NCI-H510A treated with DMSO at 0.1 percent for 48 hours (cell line): Measurements from ENCODE around the gene HSD3B2.

Experiments used
- DNase-seq: peaks from one replicate; lab custom pipeline; 2025; lab: John Stamatoyannopoulos, UW

Gene HSD3B2

GRCh38 chr1:119397986-119398385 is 17.0 kb upstream of the HSD3B2 start:
- no peak for DNase-seq

DNA sequence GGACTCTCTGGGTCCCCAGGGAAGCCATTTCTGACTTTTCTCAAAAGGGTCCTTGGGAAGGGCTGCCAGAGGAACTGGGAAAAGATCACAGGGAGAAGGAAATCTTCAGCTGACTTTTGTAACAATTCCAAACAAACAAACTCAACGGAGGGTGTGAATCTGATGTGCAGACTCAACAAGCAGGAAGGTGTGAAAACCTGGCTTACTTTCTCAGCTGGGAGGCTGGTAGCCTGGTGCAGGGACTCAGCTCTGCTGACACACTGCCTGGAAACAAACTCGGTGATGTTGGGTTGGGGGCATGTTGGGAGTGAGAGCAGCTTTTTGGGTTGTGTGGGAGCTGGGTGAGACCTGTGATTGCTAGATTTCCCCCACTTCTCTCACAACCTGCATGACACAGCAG is 10.2 kb upstream of the HSD3B2 start:
- no peak for DNase-seq

- DNase-seq: no peak
These were observed 5.2 kb upstream of the HSD3B2 start for GRCh38 chr1:119409731-119410130.

DNA sequence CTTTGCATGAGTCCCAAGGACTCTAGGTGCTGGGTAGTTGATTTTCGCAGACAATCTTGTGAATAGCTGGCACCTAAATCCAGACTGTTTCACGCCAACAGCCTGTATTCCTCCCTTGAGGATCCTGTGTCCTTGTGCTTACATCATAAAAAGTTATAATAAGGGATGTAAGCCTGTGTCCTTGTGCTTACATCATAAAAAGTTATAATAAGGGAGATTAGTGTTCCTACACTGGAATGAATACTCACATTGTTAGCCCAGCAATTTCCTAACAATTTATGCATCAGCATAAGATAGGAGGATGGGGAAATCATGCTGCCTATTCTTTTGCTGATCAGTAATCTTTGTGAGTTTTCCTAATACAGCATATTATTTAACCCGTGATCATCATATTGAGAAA is 4.0 kb upstream of the HSD3B2 start:
- no peak for DNase-seq

- no peak for DNase-seq
These were observed 1.2 kb downstream of the HSD3B2 start for GRCh38 chr1:119416006-119416640.

- no peak for DNase-seq
These were observed 4.2 kb downstream of the HSD3B2 start for GRCh38 chr1:119419109-119419508.

- no peak for DNase-seq
These were observed 5.7 kb downstream of the HSD3B2 start for GRCh38 chr1:119420638-119421037.

DNA sequence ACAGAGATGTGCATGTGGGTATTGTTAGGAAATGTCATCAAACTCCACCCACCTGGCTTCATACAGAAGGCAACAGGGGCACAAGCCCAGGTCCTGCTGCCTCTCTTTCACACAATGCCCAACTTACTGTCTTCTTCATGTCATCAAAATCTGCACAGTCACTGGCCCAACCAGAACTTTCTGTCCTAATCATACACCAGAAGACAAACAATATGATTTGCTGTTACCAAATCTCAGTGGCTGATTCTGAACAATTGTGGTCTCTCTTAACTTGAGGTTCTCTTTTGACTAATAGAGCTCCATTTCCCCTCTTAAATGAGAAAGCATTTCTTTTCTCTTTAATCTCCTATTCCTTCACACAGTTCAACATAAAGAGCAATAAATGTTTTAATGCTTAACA is 7.7 kb downstream of the HSD3B2 start:
- no peak for DNase-seq

GRCh38 chr1:119428991-119429390 is 14.0 kb downstream of the HSD3B2 start:
- no peak for DNase-seq

- no peak for DNase-seq
These were observed 14.7 kb downstream of the HSD3B2 start for GRCh38 chr1:119429687-119430086.

DNA sequence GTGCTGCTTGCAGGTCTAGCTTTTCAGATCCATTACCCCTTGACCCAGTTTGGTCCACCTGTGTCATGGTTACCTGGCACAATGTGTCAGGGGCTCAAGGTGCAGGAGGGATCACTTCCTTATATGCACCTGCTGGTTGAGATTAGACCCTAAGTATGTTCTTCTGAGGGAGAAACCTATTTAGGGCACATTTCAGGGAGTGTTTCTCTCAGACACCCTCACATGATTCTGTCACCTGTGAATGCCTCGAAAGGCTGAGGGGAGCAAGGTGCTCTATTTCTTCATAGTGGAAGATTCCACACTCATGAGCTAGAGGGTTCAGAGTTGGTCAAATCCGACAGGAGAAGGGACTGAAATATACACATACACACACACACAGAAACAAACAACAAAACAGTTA is 15.5 kb downstream of the HSD3B2 start:
- DNase-seq: no peak

- DNase-seq: no peak
These were observed 16.9 kb downstream of the HSD3B2 start for GRCh38 chr1:119431836-119432235.

DNA sequence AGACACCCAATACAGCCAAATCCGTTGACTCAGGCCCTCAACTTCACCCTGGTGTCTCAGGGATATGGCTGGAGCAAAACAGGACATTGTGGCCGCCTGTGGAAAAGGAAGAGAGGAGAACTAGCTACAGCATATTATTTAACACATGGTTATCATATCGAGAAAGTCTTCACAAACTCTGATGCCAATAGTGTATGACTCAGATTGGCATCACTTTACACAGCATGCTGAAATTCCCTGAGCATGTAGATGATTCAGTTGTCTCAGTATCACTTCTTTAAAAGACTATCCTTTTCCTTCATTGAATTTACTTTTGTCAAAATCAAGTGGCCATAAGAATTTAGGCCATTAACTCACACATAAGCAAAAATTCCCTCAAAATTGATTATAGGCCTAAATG is 20.1 kb downstream of the HSD3B2 start:
- DNase-seq: no peak

DNA sequence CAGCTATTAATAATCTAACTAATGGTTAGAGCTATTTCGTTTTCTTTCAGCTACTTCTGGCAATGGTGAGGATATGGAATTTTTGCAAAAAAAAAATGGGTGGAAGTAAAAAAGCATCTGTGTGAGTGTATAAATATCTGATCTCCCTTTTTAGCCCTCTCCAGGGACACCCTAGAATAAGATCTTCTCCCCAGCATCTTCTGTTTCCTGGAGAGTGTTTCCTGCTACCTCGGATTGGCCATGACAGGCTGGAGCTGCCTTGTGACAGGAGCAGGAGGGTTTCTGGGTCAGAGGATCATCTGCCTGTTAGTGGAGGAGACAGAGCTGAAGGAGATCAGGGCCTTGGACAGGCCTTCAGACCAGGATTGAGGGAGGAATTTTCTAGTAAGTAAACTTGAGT is 23.8 kb downstream of the HSD3B2 start:
- no peak for DNase-seq

DNA sequence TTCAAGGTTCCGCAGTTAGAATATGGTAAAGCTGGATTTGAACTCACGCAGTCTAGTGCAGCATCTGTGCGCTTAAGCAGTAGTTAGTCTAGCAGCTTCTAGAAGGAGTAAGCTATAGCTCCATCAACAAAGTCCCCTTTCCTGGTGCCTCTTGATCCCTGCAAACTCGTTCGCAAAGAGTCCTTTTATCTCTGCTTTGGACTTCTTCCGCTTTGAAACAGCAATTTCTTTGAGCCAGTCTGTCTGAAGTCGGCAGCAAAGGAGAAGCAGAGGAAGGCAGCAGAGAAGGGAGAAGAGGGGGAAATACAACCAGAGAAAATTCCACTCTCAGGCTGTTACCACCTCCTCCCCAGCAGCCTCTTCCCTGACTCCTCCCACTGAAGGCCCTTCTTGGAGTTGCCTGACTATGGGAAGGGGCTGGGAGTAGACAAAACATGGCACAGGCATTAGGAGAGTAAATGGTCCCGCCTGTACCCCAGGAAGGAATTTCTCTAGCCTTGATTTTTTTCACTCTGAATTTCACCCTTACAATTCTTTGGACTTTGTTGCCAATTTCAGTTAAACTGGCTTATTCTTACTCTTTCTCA is 25.9 kb downstream of the HSD3B2 start:
- no peak for DNase-seq

- no peak for DNase-seq
These were observed 27.8 kb downstream of the HSD3B2 start for GRCh38 chr1:119442756-119443155.

DNA sequence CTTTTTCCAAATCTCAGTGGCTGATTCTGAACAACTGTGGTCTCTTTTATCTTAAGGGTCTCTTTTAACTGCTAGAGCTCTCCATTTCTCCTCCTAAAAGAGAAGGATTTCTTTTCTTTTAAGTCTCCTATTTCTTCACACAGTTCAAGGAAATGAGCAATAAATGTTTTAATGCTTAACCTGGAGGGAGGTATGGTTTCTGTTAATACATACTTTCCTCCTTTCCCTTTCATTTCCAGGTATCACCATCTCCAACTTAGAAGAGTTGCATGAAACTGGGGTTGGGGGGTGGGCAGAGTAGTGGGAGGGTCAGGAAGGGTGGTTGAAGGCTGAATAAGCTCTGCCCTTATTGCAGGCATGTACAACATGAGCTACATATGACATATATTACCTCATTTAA is 31.4 kb downstream of the HSD3B2 start:
- DNase-seq: no peak

GRCh38 chr1:119447344-119448126 is 32.6 kb downstream of the HSD3B2 start:
- no peak for DNase-seq

DNA sequence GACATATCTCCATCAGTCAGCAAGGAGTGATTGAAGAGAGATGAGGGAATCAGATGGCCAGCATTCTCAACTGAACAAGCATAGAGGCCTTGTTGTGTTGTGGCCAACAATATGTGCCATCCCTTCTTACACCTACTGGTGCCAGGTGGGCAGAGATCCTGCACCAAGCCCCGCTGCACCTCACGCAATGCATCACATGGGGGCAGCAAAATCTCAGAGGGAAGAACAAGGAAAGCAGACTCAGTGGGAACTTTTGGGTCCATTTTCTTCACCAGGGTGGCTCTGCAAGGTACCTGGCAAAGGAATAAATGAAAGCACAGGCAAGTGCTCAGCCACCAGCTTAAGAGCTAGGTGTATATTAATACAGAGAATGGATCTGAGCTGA is 33.2 kb downstream of the HSD3B2 start:
- no peak for DNase-seq

DNA sequence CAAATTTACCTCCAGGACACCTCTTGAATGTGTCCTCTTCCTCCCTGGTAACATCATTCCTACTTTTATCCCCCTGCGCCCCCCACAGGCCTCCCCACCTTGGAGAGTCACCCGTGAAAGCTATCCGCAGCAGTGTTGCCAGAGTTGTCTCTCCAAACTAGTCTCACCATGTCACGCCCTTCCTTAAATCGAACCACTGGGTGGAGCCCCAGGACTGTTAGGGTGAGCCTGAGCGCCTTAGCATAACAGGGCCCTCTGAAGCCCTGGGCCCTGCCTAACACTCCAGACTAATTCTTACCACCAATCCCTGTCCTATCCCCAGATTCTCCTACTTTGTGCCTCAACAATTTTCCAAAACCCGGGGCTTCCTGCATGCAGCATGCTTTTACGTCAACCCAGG is 35.0 kb downstream of the HSD3B2 start:
- DNase-seq: no peak

DNA sequence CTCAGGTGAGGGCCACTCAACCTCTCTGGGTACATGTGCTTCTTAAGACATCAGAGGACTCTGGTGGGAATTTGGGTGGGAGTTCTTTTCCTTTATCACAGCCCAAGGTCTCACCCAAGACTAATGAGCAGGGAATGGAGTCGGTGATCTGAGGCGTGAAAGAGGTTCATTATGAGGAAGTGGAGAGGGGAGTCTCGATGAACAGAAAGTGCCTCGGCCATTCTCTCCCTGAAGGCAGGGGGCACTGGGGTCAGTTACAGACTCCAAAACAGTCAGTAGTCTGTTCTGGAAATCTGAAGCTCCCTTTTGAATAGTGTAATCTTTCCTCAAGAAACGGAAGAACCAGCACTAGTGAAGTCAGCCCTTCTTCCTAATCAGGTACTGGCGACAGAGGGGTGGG is 36.2 kb downstream of the HSD3B2 start:
- no peak for DNase-seq

- DNase-seq: no peak
These were observed 37.1 kb downstream of the HSD3B2 start for GRCh38 chr1:119452091-119452490.

GRCh38 chr1:119453021-119453420 is 38.1 kb downstream of the HSD3B2 start:
- DNase-seq: peak; percentile 16

DNA sequence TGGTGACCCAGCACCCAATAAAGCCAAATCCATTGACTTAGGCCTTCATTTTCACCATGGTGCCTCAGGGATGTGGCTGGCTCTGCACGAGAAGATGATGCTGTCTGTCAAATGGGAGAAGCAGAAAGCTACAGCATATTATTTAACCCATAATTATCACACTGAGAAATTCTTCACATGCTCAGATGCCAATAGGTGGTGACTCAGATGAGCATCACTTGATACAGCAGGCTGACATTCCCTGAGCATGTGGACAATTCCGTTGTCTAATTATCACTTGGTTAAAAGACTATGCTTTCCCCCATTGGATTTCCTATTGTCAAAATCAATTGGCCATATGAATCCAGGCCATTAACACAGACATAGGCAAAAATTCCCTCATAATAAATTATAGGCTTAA is 48.0 kb downstream of the HSD3B2 start:
- no peak for DNase-seq
